DOHH2 (cell line): ENCODE data around the gene THOC2.

Source experiments
- CTCF ChIP-seq: fragments of 200-600 bp; sonication (generic); IDR thresholded peaks from one replicate; pipeline ENCODE4 v1.5.1; 2014; ENCODE audit warnings: antibody characterized with exemption, mild to moderate bottlenecking, low read depth, low read length; ENCODE audit not compliant: poor library complexity, severe bottlenecking
- EZH2phosphoT487 ChIP-seq: fragments of 200-600 bp; sonication (generic); IDR thresholded peaks from 2 replicates; pipeline ENCODE4 v1.6.1; 2017; ENCODE audit warnings: borderline replicate concordance, mild to moderate bottlenecking, antibody characterized with exemption, low read length, moderate library complexity, mixed read lengths

- TF ChIP-seq CTCF (no peak), EZH2phosphoT487 (no peak)
These were observed 28.1 kb downstream of the THOC2 start for GRCh38 chrX:123704781-123705180.
